Trophoblast cell (in vitro differentiated cells and primary cell): ENCODE data around the gene RYR1. TPM values are rescaled to one million over a fixed set of nuclear protein-coding genes. Genes with fewer than 3 reads are reported as not detected.

Experiments
- DNase-seq, 2 donors: peaks; one replicate each; pipeline ENCODE4 v3.0.0-alpha.2; 2016
- H2AFZ ChIP-seq: 2 replicates; pipeline ENCODE4 v1.6.1; 2013; ENCODE audit warnings: low read length, moderate library complexity, mild to moderate bottlenecking; ENCODE audit not compliant: insufficient read depth, poor library complexity
- H2AK5ac ChIP-seq: 2 replicates; pipeline ENCODE4 v1.6.1; 2013; ENCODE audit warnings: mild to moderate bottlenecking, low read length
- H2BK120ac ChIP-seq: 2 replicates; pipeline ENCODE4 v1.6.1; 2013; ENCODE audit warnings: low read length, mild to moderate bottlenecking, moderate library complexity; ENCODE audit not compliant: insufficient read depth, poor library complexity
- H2BK12ac ChIP-seq: 2 replicates; pipeline ENCODE4 v1.6.1; 2013; ENCODE audit warnings: mild to moderate bottlenecking, low read length, moderate library complexity
- H2BK5ac ChIP-seq: 2 replicates; pipeline ENCODE4 v1.6.1; 2013; ENCODE audit warnings: low read length, low read depth, moderate library complexity, mild to moderate bottlenecking; ENCODE audit not compliant: poor library complexity
- H3K14ac ChIP-seq: 2 replicates; pipeline ENCODE4 v1.6.1; 2013; ENCODE audit warnings: mild to moderate bottlenecking, low read length
- H3K18ac ChIP-seq: 2 replicates; pipeline ENCODE4 v1.6.1; 2013; ENCODE audit warnings: mild to moderate bottlenecking, low read length
- H3K23ac ChIP-seq: 2 replicates; pipeline ENCODE4 v1.6.1; 2013; ENCODE audit warnings: low read length
- H3K27ac ChIP-seq: 2 replicates; pipeline ENCODE4 v1.5.1; 2013; ENCODE audit warnings: low read depth, mild to moderate bottlenecking, inconsistent platforms, low read length, moderate library complexity
- H3K27me3 ChIP-seq: 2 replicates; pipeline ENCODE4 v1.6.1; 2013; ENCODE audit warnings: inconsistent platforms, mild to moderate bottlenecking, low read length, moderate library complexity; ENCODE audit not compliant: insufficient read depth
- H3K36me3 ChIP-seq, 2 experiments: 1 replicate in 1 of 2; 2 replicates in 1 of 2; pipeline ENCODE4 v1.6.1; 2013; ENCODE audit warnings: low read length in 2 of 2, mild to moderate bottlenecking in 2 of 2, moderate library complexity in 1 of 2; ENCODE audit not compliant: insufficient read depth in 2 of 2, control insufficient read depth in 1 of 2
- H3K4ac ChIP-seq: 2 replicates; pipeline ENCODE4 v1.6.1; 2013; ENCODE audit warnings: low read depth, mild to moderate bottlenecking, low read length, moderate library complexity
- H3K4me1 ChIP-seq, 2 experiments: 1 replicate in 1 of 2; 2 replicates in 1 of 2; pipeline ENCODE4 v1.6.1; 2013; ENCODE audit warnings: low read length in 2 of 2, mild to moderate bottlenecking in 2 of 2, moderate library complexity in 1 of 2; ENCODE audit not compliant: insufficient read depth in 2 of 2, control insufficient read depth in 1 of 2
- H3K4me2 ChIP-seq: 2 replicates; pipeline ENCODE4 v1.6.1; 2013; ENCODE audit warnings: inconsistent platforms, mild to moderate bottlenecking, low read length, moderate library complexity
- H3K4me3 ChIP-seq: 2 replicates; pipeline ENCODE4 v1.5.1; 2013; ENCODE audit warnings: mild to moderate bottlenecking, low read depth, low read length, inconsistent platforms
- H3K79me1 ChIP-seq: one replicate; pipeline ENCODE4 v1.6.1; 2013; ENCODE audit warnings: low read length
- H3K79me2 ChIP-seq: 2 replicates; pipeline ENCODE4 v1.6.1; 2013; ENCODE audit warnings: low read length, mild to moderate bottlenecking; ENCODE audit not compliant: control insufficient read depth, insufficient read depth, poor library complexity
- H3K9ac ChIP-seq: 2 replicates; pipeline ENCODE4 v1.6.1; 2013; ENCODE audit warnings: mild to moderate bottlenecking, low read length
- H3K9me3 ChIP-seq: 2 replicates; pipeline ENCODE4 v1.6.1; 2013; ENCODE audit warnings: low read depth, mild to moderate bottlenecking, control low read depth, inconsistent platforms, low read length; ENCODE audit not compliant: insufficient read depth
- H4K12ac ChIP-seq: 2 replicates; pipeline ENCODE4 v1.6.1; 2013; ENCODE audit warnings: low read depth, mild to moderate bottlenecking, low read length, moderate library complexity
- H4K8ac ChIP-seq: 2 replicates; pipeline ENCODE4 v1.6.1; 2013; ENCODE audit warnings: low read depth, mild to moderate bottlenecking, low read length, moderate library complexity
- H4K91ac ChIP-seq: one replicate; pipeline ENCODE4 v1.6.1; 2013; ENCODE audit warnings: low read depth, mild to moderate bottlenecking, low read length, moderate library complexity
- WGBS: extraction: QIAGEN DNeasy Blood & Tissue Kit; methylation state at CpG from one replicate; pipeline ENCODE4 v1.1.7; 2013; ENCODE audit warnings: missing lambda C conversion rate; ENCODE audit not compliant: insufficient read length, insufficient coverage; ENCODE audit errors: extremely low coverage; 5-methylcytosine and 5-hydroxymethylcytosine counted together
- polyA plus RNA-seq: library from polyadenylated mRNA; stranded (reverse); fragments of 200-250 nt; gene quantifications from 2 replicates; pipeline ENCODE4 v1.2.3, GENCODE V29; 2013

The RYR1 gene
- polyA plus RNA-seq = 0.10 TPM in 2 replicates

DNA sequence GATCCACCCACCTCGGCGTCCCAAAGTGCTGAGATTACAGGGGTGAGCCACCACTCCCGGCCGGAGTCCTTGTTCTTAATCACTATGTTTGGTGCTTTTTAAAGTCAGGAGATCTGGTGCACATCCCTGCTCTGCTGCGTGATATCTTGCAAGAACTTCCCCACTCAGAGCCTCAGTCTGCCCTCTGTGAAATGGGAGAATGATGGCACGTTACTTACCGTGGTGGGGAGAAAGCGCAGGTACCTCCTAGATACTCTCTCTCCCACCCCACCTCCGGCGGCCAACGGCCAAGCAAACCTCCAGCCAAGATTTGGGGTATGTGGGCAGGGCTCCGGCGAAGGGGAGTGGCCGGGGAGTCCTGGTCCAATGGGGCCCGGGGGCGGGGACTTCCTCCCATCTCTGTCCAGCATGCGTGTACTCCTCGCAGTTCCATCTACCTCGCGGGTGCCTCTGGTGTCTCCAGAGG lies at the start of gene RYR1:
TSS of gene RYR1 (plus strand) at position 424 of the 466 bp plus-strand sequence. CDS start 139 bp downstream, outside the sequence.
- Histone ChIP-seq H3K23ac (no peak within 1 kb of the TSS), H3K18ac (no peak within 1 kb of the TSS), H3K27ac (no peak within 1 kb of the TSS), H4K91ac (no peak within 1 kb of the TSS), H4K8ac (no peak within 1 kb of the TSS), H3K4me3 (no peak within 1 kb of the TSS), H3K4ac (no peak within 1 kb of the TSS), H3K36me3 (no peaks in the 10 kb centered on the region), H3K79me1 (no peaks in the 10 kb centered on the region), H3K27me3 (no peaks in the 10 kb centered on the region), H2BK5ac (no peak within 1 kb of the TSS), H2AK5ac (no peak within 1 kb of the TSS), H2AFZ (no peak within 1 kb of the TSS), H2BK12ac (no peak within 1 kb of the TSS), H3K14ac (no peak within 1 kb of the TSS), H2BK120ac (no peak within 1 kb of the TSS), H3K9me3 (no peaks in the 10 kb centered on the region), H3K4me1 (peaks cover 4 to 10% of the 10 kb centered on the region in 2 experiments), H4K12ac (no peak within 1 kb of the TSS), H3K4me2 (no peak within 1 kb of the TSS), H3K79me2 (no peaks in the 10 kb centered on the region), H3K9ac (no peak within 1 kb of the TSS)
- DNase-seq = no peak
- WGBS = no CpG with 5 or more reads among the region's 20 CpGs

DNA sequence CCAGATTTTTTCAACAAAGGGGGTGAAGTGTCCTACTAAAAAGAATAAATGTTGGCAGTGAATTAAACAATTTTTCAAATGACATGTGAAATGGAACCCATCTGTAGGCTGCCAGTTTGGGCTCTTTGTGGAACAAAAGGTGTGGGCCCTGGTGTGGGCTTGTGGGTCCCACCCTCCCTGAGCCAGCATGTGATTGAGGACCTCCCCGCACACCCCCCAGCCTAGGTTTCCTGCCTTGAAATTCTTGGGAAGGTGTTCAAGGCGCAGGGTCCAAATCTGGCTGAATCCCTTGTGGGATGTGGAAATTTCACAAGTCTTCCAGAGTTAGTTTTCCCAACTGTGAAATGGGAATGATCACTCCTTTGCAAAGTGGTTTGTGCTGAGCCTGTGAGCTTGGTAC lies 49.7 kb upstream of the RYR1 start:
- no CpG with 5 or more reads among the region's 2 CpGs for WGBS
- peaks cover 6% of the 10 kb centered on the region for H3K79me1 ChIP-seq
- H3K9me3 ChIP-seq = no peaks in the 10 kb centered on the region

DNA sequence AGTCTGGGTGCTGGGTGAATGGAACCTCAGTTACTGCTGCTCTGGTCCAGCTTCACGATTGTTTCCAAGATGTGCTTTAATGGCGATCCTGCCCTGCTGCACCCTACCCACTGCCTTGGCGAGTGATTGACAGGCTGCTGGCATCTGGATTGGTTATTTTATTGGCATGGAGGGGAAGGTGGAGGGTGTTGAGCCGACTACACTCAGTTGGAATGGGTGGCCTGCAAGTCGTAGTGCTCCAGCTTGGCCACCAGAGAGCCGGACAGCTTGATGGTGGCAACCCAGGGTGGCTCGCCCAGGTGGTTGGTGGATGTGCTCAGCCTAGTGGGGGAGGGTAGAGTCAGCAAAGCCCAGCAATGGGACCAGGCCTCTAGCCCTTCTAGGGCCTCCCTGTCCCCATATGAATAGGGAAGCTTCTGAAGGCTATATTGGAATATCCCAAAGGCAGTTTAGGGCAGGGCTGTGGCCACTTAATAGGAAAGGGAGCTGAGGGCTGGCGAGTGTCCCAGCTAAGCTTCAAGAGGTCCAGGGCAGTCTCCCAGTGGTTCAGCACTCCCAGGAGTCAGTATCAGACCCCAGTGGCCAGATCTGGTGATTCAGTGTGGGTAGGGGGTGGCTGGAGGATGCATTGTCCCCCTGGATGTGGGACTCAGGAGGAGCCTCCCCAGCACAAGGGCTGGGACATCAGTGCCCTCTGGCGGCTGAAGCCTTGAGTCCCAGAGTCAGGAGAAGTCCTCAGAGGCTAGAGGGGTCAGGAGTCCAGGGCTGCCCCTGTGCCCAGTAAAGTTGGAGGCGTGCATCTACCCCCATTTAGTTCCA lies 49.1 kb upstream of the RYR1 start:
- H3K4me3 ChIP-seq = no peak overlapping the region
- DNase-seq = peak in 1 of 2 donors; percentile 39
- H2BK5ac ChIP-seq = no peak overlapping the region
- no peak overlapping the region for H3K4ac ChIP-seq
- H3K27ac ChIP-seq = no peak overlapping the region
- peaks cover 8% of the 10 kb centered on the region for H3K79me1 ChIP-seq
- H3K27me3 ChIP-seq = no peaks in the 10 kb centered on the region
- no peak overlapping the region for H2BK120ac ChIP-seq
- no peak overlapping the region for H2AFZ ChIP-seq
- H3K36me3 ChIP-seq = peaks cover 60 to 66% of the 10 kb centered on the region in 2 experiments
- no peaks in the 10 kb centered on the region for H3K9me3 ChIP-seq
- no peak overlapping the region for H3K9ac ChIP-seq
- H4K12ac ChIP-seq = no peak overlapping the region
- H2AK5ac ChIP-seq = no peak overlapping the region
- no peak overlapping the region for H2BK12ac ChIP-seq
- peaks cover 19 to 21% of the 10 kb centered on the region in 2 experiments for H3K4me1 ChIP-seq
- H3K4me2 ChIP-seq = no peak overlapping the region
- no peak overlapping the region for H4K91ac ChIP-seq
- H3K18ac ChIP-seq = no peak overlapping the region
- H3K79me2 ChIP-seq = no peaks in the 10 kb centered on the region
- no CpG with 5 or more reads among the region's 10 CpGs for WGBS
- no peak overlapping the region for H3K14ac ChIP-seq
- no peak overlapping the region for H3K23ac ChIP-seq
- no peak overlapping the region for H4K8ac ChIP-seq

More for the DNA sequence above, 49.7 kb upstream of the RYR1 start:
- H4K12ac ChIP-seq = no peak overlapping the region
- no peak overlapping the region for H2BK5ac ChIP-seq
- no peak overlapping the region for H2AK5ac ChIP-seq
- H3K27me3 ChIP-seq = no peaks in the 10 kb centered on the region
- H3K4me2 ChIP-seq = no peak overlapping the region
- H4K91ac ChIP-seq = no peak overlapping the region
- peaks cover 66 to 71% of the 10 kb centered on the region in 2 experiments for H3K36me3 ChIP-seq
- H3K4ac ChIP-seq = no peak overlapping the region
- no peak for DNase-seq
- H2BK12ac ChIP-seq = no peak overlapping the region
- no peak overlapping the region for H4K8ac ChIP-seq
- H3K18ac ChIP-seq = no peak overlapping the region
- H3K9ac ChIP-seq = no peak overlapping the region
- no peak overlapping the region for H3K23ac ChIP-seq
- no peak overlapping the region for H3K4me3 ChIP-seq
- H3K27ac ChIP-seq = no peak overlapping the region
- H3K79me2 ChIP-seq = no peaks in the 10 kb centered on the region
- no peak overlapping the region for H2AFZ ChIP-seq
- H2BK120ac ChIP-seq = no peak overlapping the region
- peaks cover 13 to 15% of the 10 kb centered on the region in 2 experiments for H3K4me1 ChIP-seq
- no peak overlapping the region for H3K14ac ChIP-seq

- Histone ChIP-seq H3K4me2 (no peak overlapping the region), H2BK120ac (no peak overlapping the region), H2AFZ (no peak overlapping the region), H4K91ac (no peak overlapping the region), H2AK5ac (no peak overlapping the region), H3K36me3 (peaks cover 55 to 60% of the 10 kb centered on the region in 2 experiments), H3K18ac (no peak overlapping the region), H4K8ac (no peak overlapping the region), H4K12ac (no peak overlapping the region), H3K23ac (no peak overlapping the region), H2BK12ac (no peak overlapping the region), H3K79me1 (peaks cover 8% of the 10 kb centered on the region), H3K4me1 (peaks cover 19 to 21% of the 10 kb centered on the region in 2 experiments), H3K4ac (no peak overlapping the region), H2BK5ac (no peak overlapping the region), H3K27me3 (no peaks in the 10 kb centered on the region), H3K79me2 (no peaks in the 10 kb centered on the region), H3K4me3 (no peak overlapping the region), H3K9ac (no peak overlapping the region), H3K9me3 (no peaks in the 10 kb centered on the region), H3K27ac (no peak overlapping the region), H3K14ac (no peak overlapping the region)
- no peak for DNase-seq
- WGBS = no CpG with 5 or more reads among the region's 40 CpGs
These were observed 48.3 kb upstream of the RYR1 start for GRCh38 chr19:38385057-38385803.
